Measurements from ENCODE around the gene TMEM9. TPM values are rescaled to one million over a fixed set of nuclear protein-coding genes. Genes with fewer than 3 reads are reported as not detected.

Gene TMEM9
- total and polyA plus RNA-seq, 2 of the 8 experiments (the other 6 are each of a cell fraction or from before 2014, with no cell fraction given): 79.9 to 181 TPM

DNA sequence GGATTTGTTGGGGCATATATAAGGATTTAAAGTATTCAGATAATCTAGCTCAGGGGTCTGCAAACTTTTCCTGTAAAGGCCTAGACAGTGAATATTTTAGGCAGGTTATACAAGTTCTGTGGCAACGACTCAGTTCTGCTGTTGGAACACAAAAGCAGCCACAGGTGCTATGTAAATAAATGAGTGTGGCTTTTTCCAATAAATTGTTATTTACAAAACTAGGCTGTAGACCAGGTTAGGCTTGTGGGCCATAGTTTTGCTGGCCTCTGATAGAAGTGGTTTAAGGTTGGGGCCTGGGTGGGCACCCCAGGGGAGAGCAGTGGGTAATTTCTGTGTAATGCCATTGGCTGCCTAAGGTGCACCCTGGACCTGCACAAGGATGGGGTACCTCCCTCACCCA lies 19.5 kb upstream of the TMEM9 start:
- H4K91ac ChIP-seq (replicated peaks; ENCODE audit: insufficient read length, low read length): no peak overlapping the region
- CTCF ChIA-PET (ENCODE audit: partially characterized antibody): interaction anchor here (0.6 to 3.1 kb wide), 7 partner anchors 9 to 221 kb away, joined by 3 to 20 read pairs (median 5); no protein-coding TSS in a partner anchor
- H2BK20ac ChIP-seq (ENCODE audit: low read length): no peak overlapping the region
- H3K79me1 ChIP-seq (ENCODE audit: low read depth, low read length): no peaks in the 10 kb centered on the region
- POLR2A ChIA-PET (ENCODE audit: partially characterized antibody): interaction anchor here (0.7 to 0.9 kb wide), 2 partner anchors 10 to 1430 kb away, joined by 3 to 4 read pairs; no protein-coding TSS in a partner anchor
- no peaks in the 10 kb centered on the region for H3K79me2 ChIP-seq (ENCODE audit: control insufficient read depth in 1 of 2, insufficient read depth in 2 of 2, low read length in 2 of 2)
- H4K5ac ChIP-seq (ENCODE audit: insufficient read length, low read depth, low read length): no peak overlapping the region
- no peak for TF ChIP-seq TCF12 (IDR thresholded peaks at IDR 0.05; ENCODE audit: low read depth, low read length)
- TF ChIP-seq SIN3A (conservative IDR thresholded peaks at IDR 0.05 in 1 of 2, IDR thresholded peaks at IDR 0.05 in 1 of 2; ENCODE audit: low read depth in 1 of 2, low read length in 2 of 2): no peak
- no peak for TF ChIP-seq POLR2AphosphoS5 (IDR thresholded peaks at IDR 0.05; ENCODE audit: low read depth, low read length)
- no peak for TF ChIP-seq SP1 (IDR thresholded peaks at IDR 0.05; ENCODE audit: low read depth, low read length)
- TF ChIP-seq, protein P1, sequence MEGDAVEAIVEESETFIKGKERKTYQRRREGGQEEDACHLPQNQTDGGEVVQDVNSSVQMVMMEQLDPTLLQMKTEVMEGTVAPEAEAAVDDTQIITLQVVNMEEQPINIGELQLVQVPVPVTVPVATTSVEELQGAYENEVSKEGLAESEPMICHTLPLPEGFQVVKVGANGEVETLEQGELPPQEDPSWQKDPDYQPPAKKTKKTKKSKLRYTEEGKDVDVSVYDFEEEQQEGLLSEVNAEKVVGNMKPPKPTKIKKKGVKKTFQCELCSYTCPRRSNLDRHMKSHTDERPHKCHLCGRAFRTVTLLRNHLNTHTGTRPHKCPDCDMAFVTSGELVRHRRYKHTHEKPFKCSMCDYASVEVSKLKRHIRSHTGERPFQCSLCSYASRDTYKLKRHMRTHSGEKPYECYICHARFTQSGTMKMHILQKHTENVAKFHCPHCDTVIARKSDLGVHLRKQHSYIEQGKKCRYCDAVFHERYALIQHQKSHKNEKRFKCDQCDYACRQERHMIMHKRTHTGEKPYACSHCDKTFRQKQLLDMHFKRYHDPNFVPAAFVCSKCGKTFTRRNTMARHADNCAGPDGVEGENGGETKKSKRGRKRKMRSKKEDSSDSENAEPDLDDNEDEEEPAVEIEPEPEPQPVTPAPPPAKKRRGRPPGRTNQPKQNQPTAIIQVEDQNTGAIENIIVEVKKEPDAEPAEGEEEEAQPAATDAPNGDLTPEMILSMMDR (IDR thresholded peaks at IDR 0.05; ENCODE audit: control extremely low read depth in 1 of 3, insufficient read depth in 1 of 3, low read depth in 1 of 3, low read length in 3 of 3): no peak
- TF ChIP-seq SRF (IDR thresholded peaks at IDR 0.05; ENCODE audit: low read depth, low read length): no peak
- TF ChIP-seq BCL11A (IDR thresholded peaks at IDR 0.05; ENCODE audit: low read depth in 2 of 2, low read length in 2 of 2): no peak
- no peak for TF ChIP-seq SP2 (IDR thresholded peaks at IDR 0.05; ENCODE audit: low read length)
- TF ChIP-seq GABPA (IDR thresholded peaks at IDR 0.05; ENCODE audit: borderline replicate concordance, insufficient read depth, low read length): no peak
- DNase-seq (ENCODE audit: low read depth in 1 of 2, low spot score in 2 of 2) (no peak), FAIRE-seq (no peak)
- H4K8ac ChIP-seq (ENCODE audit: extremely low read depth, insufficient read depth, low read length): no peak overlapping the region
- H3K23ac ChIP-seq (ENCODE audit: insufficient read length): no peak overlapping the region
- H2AK5ac ChIP-seq (ENCODE audit: low read depth, low read length): no peak overlapping the region
- peaks cover 5% of the 10 kb centered on the region; the same call in 1 of the 2 replicates for H3K23me2 ChIP-seq (ENCODE audit: low read depth, low read length)
- peaks cover 2 to 6% (median 4%) of the 10 kb centered on the region in 4 experiments; a peak in 4 of 7 replicates for H3K27me3 ChIP-seq (replicated peaks in 1 of 4; ENCODE audit: control insufficient read depth in 3 of 4, extremely low read depth in 1 of 4, insufficient read depth in 3 of 4, low read length in 3 of 4)
- no peak overlapping the region for H2BK12ac ChIP-seq (ENCODE audit: low read depth, low read length)
- no peak overlapping the region for H3K27ac ChIP-seq (ENCODE audit: low read depth, low read length)
- no peak overlapping the region for H2BK120ac ChIP-seq (replicated peaks; ENCODE audit: low read depth, low read length)
- H3K4me2 ChIP-seq (ENCODE audit: insufficient read depth in 1 of 2, low read depth in 2 of 2, low read length in 2 of 2): no peak overlapping the region
- no peaks in the 10 kb centered on the region for H3K9me3 ChIP-seq (ENCODE audit: insufficient read depth in 2 of 2, low read depth in 1 of 2, low read length in 1 of 2)
- H4K20me1 ChIP-seq (replicated peaks in 1 of 2; ENCODE audit: control insufficient read depth in 1 of 2, insufficient read depth in 2 of 2, low read length in 2 of 2): no peaks in the 10 kb centered on the region
- no peak overlapping the region for H2AFZ ChIP-seq (ENCODE audit: low read length)
- no peaks in the 10 kb centered on the region; a peak in 1 of 8 replicates for H3K36me3 ChIP-seq (ENCODE audit: control insufficient read depth in 2 of 4, insufficient read depth in 4 of 4, low read length in 3 of 4)
- no peak overlapping the region for H3K56ac ChIP-seq (replicated peaks; ENCODE audit: insufficient read length, low read depth, low read length)
- WGBS, 2 experiments (ENCODE audit: extremely low coverage in 1 of 2, insufficient coverage in 1 of 2, insufficient read length in 1 of 2, insufficient replicate concordance in 2 of 2, low coverage in 1 of 2, low lambda C conversion rate in 2 of 2, missing lambda C conversion rate in 1 of 2): 85% methylated on average over 1 of the region's 1 CpG; no CpG with 5 or more reads in 1 of the 2 experiments
- no peak overlapping the region for H3K4ac ChIP-seq (replicated peaks; ENCODE audit: insufficient read length, low read depth, low read length)
- no peak overlapping the region for H2BK5ac ChIP-seq (ENCODE audit: low read depth, low read length)
- no peak overlapping the region for H3K14ac ChIP-seq (ENCODE audit: insufficient read length)
- no peak overlapping the region for H3K9ac ChIP-seq (replicated peaks in 1 of 4; ENCODE audit: extremely low read depth in 1 of 4, low read depth in 3 of 4, low read length in 3 of 4)
- no peak overlapping the region for H3K18ac ChIP-seq (ENCODE audit: extremely low read depth, low read length)
- peaks cover 5 to 10% (median 8%) of the 10 kb centered on the region in 4 experiments; a peak in 6 of 7 replicates for H3K4me1 ChIP-seq (replicated peaks in 1 of 4; ENCODE audit: control insufficient read depth in 3 of 4, insufficient read depth in 4 of 4, low read length in 3 of 4)
- H2BK15ac ChIP-seq (ENCODE audit: low read length): no peak overlapping the region
- no peak overlapping the region for H3K4me3 ChIP-seq (ENCODE audit: extremely low read depth in 1 of 4, insufficient read depth in 2 of 4, low read depth in 3 of 4, low read length in 4 of 4)
